Measurements from ENCODE around the gene TBC1D3B.
"Not testable (repeated sequence)": the region's sequence is repeated elsewhere in the genome, so short reads cannot be mapped to it uniquely, and the experiment has no call there.

The TBC1D3B gene

DNA sequence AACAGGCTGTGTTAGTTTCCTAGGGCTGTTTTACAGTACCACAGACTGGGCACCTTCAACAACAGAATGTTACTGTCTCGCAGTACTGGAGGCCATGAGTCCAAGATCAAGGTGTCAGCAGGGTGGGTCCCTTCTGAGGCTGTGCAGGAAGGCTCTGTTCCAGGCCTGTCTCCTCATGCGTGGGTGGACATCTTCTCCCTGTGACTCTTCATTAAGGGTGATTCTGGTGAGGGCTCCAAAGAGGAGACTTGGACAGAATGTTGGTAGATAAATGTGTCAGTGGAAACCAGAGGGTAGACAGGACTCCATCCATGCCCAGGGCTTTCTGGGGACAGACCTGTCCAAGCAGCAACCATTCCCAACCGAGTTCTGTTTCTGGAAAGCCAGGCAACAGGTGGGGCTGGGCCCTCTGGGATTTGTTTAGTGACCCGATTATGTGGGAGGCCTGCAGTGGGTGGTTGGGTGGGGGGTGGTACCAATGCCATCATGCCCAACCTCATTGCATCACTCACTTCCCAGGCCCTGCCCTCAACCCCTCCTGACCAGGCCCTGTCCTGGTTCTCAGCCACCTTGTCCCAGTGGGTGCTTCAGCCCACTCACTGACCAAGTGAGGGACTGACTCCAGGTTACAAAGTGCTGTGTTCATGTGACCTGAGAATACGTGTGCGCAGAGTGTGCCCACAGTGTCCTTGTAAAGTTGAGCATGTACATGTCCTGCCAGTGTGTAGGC is 5.2 kb upstream of the TBC1D3B start:
- not testable (repeated sequence) for DNase-seq

DNA sequence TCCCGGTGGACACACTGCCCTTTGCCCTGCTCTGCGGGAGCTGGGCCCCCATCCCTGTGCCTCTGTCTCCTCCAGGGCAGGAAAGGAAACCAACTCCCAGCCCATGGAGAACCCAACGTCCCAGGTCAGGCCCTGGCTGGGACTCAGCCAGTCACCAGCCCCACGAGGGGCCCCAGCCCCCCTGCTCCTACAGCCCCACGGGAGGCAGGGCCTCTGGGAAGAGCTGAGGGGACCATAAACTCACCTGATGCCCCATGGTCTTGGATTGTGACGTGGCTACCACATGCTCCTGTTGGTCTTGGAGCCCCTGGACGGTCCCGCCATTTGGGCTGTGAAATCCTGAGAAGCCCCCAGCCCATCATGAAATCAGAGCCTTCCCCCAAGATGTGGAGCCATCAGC is 7.6 kb downstream of the TBC1D3B start:
- DNase-seq = not testable (repeated sequence)

DNA sequence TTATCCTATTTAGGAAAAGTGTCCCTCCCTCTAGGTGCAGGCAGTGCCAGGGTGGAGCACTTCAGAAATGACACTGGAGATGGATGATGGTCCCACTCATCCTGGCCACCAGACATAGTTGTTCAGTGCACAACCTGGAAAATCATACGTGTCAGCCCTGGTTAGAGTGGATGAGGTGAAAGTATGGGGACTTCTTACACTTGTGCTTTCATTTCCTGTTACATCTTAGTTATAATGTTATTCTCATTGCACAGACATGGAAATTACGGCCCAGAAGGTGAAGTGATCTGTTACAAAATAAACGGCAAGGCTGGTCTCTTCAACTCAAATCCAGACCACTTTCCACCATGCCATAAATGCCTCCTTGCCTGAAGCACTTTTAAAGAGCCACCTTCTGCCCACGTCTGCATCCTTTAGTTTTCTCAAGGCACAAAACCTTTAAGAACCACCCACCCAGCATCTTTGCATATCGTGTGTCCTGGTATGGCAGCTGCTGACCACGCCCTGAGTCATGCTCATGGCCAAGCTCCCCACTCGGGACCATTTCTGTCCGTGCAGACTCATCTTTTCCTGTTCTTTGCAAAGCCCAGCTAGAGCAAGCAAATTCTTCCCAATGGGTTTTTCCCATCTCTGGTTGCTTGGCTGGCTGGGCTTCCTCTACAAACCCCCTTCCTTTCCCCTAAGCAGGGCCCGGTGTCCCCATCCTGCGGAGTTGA is 22.4 kb downstream of the TBC1D3B start:
- DNase-seq = no peak

DNA sequence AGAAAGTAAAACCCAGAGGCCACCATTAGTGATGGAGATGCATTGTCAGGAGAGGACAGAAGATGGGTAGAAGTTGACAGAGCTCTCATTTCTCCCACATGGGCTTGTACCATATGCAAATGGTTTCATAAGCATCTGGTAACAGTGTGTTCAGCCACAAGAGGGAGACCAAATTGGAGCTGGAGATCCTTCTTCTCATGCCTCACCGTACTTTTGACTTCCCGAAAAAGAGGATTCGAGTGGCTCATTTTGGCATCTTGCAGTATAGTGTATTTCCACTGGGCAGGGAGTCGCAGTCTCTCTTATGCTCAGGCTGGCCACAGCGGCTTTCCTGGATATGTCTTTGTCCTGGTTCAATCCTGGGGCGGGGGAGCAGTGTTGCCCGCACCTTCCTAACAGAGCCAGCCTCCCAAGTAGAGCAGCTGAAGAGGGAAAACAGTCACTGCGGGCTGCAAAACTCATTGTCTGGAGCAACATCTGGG is 23.8 kb downstream of the TBC1D3B start:
- DNase-seq = peak; percentile 13

DNA sequence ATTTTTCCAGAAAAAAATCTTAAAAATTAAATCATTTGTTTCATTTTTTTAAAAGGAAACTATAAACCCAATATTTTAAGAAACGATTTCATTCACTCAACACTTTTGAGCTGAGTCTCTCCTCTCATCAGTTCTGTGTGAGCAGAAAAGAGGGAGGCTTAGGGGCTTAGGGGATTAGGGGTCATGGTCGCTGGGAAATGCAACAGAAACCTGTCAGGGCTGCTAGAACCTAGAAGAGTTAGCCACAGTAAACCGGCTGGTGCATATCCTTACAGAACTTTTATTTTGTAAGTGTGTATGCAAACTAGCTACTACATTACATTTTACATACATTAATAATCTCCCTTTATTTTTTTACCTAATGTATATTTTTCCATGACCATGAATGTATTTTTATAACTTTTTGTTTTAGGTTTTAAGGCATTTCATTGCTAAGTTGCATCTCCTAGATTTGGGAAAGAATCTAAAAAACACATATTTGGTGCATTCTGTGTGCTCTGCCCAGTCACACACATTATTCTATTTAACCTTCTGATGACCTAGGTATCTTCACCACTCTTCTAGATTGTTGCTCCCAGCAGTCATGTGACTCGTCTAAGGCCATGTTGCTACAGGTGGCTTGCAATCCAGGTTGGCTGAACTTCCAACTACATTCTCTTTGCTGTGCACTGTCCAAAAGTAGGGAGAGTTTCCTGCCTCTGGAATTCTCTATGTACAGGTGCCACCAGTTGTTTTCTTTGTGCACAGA is 24.4 kb downstream of the TBC1D3B start:
- no peak for DNase-seq

DNA sequence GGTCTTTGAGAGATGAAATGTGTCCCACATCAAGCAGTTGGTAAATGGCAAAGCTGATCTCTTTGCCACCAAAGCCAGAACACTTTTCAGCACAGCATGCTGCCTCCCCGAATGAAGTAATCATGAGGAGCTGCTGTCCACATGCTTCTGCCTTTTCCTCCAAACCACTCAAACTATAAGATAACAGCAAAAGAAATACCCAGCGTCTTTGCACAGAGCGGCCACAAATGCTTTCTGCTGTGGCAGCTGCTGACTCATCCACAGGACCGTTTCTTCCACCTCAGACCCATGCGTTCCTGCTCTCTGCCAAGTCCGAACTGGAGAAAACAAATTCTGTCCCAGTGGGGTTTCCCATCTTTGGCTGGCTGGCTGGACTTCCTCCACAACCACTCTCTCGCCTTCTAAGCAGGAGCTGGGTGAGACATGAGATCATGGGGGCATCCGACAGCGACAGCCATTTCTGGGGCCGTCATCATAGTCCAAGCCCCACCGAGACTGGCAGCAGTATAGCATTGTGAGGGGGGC is 27.1 kb downstream of the TBC1D3B start:
- peak; percentile 30 for DNase-seq

DNA sequence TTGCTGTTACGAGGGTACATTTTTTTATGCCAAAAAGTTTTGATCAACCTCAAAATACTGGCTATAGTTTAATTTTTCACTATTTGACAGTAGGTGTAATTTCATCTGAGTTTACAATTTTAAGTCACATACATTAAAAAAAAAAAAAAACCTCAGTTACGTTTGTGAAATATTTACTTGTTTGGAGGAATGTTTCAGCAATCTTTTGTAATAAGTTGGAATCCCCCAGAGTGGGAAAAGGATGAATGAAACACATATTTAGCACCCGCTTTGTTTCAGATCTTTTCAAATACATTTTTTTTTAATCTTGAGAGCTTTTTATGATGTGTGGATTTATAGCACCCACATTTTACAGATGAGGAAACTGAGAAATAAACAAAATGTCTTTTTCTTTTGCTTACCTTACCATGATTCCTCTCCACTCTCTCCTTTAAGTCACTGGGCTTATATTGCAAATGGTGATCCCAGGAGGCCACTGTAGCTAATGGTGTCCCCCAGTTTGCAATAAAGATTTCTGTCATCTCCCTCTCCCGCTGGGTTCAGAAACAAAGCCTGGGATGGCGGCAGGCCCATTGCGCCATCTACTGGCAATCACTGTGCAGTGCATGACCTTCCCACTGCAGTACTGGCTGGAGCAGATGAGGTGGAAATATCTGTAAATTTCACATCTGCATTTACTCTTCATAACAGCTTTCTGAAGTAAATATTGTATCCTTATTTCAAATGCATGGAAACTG is 27.7 kb downstream of the TBC1D3B start:
- peak; percentile 42 for DNase-seq

DNA sequence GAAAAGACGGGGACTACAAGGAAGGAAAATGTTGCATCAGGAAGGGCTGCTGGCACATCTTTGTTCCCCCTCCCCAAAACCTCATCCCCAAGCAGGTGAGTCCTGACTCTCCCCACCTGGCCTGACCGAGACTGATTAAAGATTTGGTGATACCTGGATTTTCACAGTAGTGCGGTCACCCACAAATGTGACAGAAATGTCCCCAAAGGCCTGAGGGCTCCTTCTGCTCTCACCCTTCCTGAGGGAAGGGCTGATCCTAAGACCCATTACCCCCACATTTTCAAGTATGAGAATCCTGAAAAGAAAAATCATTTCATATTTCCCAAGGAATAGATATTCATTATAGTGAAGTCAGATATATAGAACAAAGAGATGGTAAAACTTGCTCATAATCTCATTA is 28.8 kb downstream of the TBC1D3B start:
- DNase-seq = no peak

DNA sequence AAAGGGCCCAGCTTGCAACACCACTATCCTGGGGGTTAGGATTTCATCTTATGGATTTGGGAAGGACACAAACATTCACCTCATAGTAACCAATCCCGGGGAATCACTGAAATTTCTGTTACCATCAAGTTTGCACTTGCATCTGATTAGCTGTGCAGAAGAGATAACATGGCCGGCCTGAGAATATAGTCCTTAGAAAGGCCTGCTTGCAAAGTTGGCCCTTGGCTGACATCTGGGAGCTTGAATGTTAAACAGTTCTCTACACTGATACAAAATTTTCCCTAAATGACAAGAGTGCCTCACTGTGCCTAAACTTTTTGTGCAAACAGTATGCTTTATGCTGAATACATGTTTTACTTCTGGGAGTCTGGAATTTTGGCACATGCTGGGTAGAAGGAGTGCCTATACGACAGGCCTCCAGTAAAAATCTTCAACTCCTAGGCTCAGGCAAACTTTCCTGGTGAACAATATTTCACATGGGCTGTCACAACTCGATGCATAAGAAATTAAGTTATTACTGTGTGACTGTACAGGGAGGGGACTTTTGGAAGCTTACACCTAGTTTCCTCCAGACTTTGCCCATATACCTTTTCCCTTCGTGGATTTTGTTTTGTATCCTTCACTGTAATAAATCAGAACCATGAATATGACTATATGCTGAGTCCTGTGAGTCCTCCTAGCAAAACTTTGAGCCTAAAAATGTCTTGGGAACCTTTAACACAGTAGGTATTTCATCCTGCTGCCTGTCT is 31.3 kb downstream of the TBC1D3B start:
- no peak for DNase-seq

DNA sequence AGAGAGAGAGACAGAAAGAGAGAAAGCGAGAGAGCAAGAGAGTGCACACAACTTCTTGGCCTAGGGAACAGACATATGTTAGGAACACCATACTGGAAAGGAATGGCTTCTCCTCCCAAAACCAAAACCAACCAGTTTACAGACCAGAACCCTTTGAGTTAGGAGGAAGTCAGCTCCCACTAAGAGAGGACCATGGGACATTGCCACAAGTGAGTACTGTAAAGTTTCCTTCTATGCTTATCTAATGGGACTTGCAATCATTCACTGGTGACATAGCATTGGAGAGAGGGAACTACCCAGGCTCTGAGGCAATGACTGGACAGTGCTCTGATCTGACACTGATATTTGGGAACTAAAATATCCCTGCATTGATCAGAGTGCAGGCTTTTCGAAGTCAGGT is 32.4 kb downstream of the TBC1D3B start:
- no peak for DNase-seq

DNA sequence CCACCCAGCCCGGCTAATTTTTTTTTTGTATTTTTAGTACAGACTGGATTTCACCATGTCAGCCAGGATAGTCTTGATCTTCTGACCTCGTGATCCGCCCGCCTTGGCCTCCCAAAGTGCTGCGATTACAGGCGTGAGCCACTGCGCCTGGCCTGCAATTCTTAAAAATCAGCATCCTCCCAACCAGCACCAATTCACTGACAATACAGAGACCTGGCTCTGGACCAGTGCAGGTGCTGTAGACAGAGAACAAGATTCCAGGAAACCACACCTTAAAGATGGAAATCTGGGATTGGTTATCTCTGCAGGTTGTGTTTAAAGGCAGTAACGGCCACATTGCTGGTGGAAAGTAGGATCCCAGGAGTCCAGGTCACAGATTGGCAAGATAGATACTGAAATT is 33.6 kb downstream of the TBC1D3B start:
- DNase-seq = no peak

DNA sequence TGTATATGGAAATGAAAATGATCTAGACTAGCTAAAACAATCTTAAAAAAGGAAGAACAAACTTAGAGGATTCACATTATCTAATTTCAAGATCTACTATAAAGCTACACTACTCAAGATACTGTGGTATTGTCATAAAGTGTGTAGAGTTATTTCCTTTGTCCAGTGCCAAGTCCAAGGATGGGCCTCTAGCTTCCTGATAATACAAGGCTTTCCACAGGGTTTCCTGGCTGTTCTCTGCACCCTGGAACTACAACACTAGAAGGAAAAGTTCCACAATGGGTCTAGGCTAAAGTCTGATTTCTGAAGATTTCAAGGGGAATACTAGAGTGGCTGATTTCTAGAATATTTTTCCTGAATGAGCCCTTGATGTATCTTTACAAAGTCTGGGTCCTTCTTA is 34.2 kb downstream of the TBC1D3B start:
- no peak for DNase-seq

DNA sequence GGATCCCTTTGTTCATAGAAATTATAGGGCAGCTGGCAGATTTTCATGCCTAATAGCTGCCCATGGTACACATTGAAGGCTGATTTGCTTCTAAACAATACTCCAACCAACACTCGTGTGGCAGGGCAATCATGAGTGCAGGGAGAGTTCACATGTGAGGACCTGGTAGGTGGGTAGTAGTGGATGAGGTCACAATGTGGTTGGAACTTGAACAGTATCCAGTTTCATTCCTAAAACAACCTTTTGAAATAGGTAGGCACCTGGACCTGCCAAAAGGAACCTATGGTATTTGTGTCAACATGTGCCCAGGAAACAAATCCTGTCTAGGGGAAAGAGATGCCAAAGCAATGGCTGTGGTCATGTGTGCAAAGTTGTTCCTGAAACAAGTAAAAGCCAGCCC is 40.0 kb downstream of the TBC1D3B start:
- DNase-seq = no peak

DNA sequence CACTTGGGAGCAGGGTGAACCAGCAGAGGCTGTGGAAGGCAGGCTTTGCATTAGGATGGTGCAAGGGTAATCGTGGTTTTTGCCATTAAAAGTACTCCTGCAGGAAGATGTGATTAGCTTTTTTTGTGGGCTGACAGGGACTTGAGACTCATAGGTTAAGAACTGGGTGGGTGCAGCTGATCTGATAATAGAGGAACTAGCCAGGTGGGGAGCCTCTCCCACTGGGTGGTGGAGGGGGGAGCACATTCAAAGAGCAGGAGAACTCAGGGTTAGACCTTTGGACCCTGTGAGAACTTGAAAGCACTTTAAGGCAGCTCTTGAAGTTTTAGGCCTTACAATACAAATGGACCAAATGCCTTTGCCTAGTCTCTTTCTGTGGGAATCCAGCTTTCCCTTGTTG is 40.4 kb downstream of the TBC1D3B start:
- DNase-seq = no peak

DNA sequence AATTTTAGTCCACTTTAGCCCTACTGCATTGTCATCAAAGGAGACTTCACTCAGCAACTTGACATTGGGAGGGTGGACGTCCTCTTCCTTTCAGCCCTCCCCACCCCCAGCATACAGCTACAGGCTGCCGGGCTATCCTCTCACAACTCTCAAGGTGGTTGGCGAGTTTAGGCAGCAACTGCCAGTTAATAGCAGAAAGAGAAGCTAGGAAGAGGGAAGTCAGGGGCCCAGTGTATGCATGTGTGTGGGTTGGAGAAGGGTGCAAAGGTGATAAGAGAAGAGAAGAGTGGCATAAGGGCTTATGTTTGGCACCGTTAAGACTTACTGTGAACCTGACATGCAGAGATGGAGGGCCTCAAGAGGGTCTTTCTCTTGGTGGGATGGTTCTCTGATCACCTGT is 41.0 kb downstream of the TBC1D3B start:
- no peak for DNase-seq

DNA sequence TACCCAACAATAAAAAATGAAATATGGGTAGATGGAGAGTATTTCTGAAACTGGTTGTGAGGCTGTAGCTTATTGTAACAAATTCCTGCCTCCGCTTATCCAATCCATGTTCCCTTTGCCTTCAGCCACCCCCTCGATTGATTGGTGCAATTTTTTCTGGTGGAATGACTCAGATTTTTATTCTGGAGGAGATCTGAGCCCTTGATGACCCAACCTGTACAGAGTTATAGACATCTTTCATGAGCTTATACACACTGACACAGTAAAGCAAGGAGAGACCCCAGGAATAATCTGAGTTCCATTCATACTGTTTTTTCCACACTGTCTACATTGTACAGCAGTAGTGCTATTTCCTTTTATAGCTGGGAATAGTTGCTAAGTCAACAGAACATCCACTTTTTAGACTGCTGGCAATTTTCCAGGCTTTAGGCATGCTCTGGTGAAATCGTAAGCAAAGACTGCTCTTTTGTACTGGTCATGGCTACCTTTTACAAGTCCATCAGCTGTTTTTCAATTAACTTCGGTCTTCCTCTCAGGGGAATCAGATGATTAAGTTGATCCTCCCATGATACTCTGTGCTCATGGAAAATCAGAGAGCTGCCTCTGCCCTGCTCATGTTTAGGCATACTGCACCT is 42.7 kb downstream of the TBC1D3B start:
- peak; percentile 3 for DNase-seq

DNA sequence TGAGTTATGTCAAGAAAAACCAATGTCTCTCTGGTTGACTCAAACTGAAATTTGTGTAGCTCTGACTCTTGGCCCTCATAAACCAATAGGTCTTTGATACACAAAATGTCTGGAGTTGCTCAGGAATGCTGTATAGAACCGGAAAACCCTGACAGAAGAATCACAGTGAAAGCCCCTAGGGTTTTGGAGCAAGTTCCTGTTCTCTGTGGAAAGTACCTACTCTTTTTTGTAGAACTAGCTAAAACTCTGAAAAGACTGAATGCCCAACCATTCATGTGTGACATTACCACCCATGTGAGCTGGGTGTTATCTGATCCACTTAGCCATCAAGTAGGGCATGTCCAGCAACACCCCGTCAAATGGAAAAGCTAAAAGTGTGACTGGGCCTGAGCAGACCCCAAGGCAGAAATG is 44.0 kb downstream of the TBC1D3B start:
- DNase-seq = no peak

DNA sequence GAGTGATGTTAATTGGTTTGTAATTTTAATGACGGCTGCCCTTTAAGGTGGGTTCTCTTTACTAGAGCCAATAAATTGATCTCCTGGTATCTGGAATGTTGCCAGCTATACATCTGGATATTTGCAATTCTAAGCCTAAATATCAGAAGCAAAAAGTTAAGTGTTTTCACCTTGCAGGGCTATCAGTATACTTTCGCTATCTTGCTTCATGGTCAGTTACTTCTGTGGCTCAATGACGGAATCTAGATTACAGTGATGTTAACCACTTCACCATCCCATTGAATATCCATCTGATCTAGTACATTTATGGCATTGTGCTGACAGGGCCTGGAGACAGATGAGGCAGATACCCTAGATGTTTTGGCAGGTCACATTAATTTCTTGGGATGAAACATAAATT is 44.5 kb downstream of the TBC1D3B start:
- no peak for DNase-seq

DNA sequence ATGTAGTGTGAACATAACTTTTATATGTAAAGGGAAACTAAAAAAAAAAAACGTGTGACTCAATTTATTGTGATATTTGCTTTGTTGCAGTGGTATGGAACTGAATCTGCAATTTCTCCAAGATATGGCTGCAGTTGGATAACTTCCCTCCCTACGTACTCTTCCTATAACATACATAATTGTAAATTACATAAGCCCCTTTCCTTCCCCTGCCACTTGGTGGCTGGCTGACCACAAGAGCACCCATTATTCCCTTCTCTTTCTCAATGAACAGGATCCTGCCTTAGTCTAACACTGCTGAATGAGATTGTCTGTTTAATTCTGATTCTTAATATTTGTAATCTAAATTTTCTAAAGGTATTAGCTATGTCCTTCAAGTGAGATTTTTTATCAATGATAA is 45.0 kb downstream of the TBC1D3B start:
- no peak for DNase-seq

DNA sequence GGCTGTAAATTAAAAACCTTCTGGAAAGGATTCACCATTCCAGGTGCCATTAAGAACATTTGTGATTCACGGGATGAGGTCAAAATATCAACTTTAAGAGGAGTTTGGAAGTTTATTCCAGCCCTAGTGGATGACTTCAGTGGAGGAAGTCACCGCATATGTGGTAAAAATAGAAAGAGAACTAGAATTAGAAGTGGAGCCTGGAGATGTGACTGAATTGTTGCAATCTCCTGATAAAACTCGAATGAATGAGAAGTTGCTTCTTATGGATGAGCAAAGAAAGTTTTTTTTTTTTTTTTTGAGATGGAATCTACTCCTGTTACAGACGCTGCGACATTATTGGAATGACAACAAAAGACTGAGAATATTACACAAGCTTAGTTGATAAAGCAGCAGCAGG is 46.1 kb downstream of the TBC1D3B start:
- no peak for DNase-seq

DNA sequence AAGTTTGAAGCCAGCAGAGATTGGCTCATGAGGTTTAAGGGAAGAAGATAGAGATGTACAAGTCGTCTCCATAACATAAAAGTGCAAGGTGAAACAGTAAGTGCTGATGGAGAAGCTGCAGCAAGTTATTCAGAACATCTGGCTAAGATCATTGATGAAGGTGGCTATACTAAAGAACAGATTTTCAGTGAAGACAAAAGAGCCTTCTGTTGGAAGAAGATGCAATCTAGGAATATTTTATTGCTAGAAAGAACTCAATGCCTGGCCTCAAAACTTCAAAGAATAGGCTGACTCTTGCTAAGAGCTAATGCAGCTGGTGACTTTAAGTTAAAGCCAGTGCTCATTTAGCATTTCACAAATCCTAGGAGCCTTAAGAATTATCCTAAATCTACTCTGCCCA is 46.8 kb downstream of the TBC1D3B start:
- DNase-seq = no peak
